ENCODE measurements around the gene KCNQ1.

GRCh38 chr11:2707736-2708135 lies 262.9 kb downstream of the KCNQ1 start:
- no peak for TF ChIP-seq EZH2 (IDR thresholded peaks at IDR 0.05; ENCODE audit: insufficient read depth, poor library complexity, severe bottlenecking)
- no peak for TF ChIP-seq EZH2phosphoT487 (IDR thresholded peaks at IDR 0.05; ENCODE audit: insufficient read depth, low read depth)
